Fibroblast of skin of right biceps (primary cell): ENCODE results near the gene IGFBPL1.
"Not testable (repeated sequence)": the region's sequence is repeated elsewhere in the genome, so short reads cannot be mapped to it uniquely, and the experiment has no call there.

Experiments used
- DNase-seq: peaks from one replicate; pipeline ENCODE4 v3.0.0-alpha.2; 2013

The IGFBPL1 gene

DNA sequence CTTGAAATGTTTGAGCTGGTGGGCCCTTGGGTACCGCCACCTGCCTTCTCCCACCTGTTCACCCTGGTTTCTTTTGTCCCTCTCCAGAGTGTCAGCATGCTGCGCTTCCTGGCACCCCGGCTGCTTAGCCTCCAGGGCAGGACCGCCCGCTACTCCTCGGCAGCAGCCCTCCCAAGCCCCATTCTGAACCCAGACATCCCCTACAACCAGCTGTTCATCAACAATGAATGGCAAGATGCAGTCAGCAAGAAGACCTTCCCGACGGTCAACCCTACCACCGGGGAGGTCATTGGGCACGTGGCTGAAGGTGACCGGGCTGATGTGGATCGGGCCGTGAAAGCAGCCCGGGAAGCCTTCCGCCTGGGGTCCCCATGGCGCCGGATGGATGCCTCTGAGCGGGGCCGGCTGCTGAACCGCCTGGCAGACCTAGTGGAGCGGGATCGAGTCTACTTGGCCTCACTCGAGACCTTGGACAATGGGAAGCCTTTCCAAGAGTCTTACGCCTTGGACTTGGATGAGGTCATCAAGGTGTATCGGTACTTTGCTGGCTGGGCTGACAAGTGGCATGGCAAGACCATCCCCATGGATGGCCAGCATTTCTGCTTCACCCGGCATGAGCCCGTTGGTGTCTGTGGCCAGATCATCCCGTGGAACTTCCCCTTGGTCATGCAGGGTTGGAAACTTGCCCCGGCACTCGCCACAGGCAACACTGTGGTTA lies 28.4 kb downstream of the IGFBPL1 start:
- DNase-seq = no peak

DNA sequence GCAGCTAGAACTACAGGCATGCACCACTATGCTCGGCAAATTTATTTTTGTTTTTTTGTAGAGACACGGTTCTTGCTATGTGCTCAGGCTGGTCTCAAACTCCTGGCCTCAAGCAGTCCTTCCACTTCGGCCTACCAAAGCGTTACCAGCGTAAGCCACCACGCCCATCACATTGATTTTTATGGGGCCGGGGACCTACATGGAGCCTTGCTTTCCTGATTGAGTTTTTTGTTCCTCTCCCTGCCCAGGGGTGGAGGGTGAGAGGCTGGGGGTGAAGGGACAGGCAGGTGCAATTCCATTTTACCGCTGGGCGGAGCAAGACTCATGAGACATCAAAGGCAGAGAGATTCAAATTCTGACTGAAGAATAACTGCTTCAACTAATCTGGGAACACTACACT lies 29.8 kb downstream of the IGFBPL1 start:
- no peak for DNase-seq

DNA sequence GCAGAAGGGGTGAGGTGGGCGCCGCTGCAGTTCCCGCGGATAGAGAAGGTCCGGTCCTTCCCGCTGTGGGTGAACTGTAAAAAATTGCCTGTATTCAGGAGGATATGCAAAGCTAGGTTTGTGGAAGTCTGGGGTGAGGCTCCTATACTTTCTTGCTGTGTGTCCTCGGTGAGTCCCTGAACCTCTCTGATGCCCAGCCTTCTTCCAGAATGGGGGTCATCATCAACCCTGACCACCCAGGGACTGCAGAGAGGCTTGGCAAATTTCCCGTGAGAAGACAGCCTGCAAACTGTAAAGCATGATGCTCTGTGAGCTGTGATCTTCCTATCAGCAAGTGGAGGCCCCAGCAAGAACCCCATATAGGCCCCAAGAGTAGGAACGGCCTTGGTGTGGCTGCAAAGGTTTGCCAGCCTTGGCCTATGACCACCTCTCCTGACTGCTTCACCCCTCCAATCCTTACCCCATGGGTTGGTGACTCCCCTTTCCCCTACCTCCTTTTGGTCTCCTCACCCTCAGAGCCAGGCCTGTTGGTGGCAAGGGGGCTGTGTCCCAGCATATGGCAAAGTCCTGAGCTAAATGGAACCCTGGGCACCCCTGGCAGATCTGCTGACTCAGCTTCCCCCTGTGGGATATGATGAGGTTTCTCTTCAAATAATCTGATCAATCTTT lies 31.0 kb downstream of the IGFBPL1 start:
- DNase-seq = no peak

DNA sequence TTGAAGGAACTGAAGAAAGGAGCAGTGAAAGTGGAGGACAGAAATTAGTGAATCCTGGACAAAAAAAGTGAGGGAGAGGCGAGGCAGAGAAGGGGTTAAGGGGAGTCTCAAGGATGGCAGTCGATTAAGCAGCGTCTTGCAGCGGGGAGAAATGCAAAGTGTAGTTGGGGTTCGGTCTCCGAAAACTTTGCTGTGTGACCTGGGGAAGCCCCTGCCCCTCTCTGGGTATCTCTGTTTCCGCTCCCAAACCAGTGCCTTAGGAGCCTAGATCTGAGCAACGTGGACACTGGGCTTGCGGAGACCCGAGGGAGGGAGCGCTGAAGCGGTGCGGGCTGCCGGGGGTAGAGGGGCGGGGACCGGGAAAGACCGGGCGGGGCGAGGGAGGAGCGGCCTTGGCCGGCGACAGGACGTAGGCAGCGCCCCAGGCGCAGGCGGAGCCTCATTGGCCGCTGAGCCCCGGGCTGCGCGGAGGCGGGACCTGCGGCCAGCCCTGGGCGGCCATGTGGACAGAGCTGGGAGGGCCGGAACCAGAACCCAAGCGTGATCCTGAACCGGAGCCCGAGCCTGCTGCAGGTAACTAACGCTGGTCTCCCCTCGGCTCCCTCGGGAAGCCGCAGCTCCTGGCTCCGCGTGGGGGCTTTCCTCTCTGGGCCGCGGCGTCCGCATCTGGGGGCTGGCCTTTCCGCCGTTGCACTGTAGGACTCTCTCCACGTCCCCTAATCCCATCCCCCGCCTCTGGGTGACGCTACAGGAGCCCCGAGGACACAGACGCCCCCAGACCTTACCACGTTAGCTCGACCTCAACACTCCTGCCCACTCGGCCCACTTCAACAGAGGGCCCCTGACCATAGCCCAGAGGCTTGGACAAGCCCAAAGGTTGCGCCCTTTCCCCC lies 31.8 kb downstream of the IGFBPL1 start, which contains the start of gene ALDH1B1:
ALDH1B1 (plus strand) TSS at position 468 of the 893 bp plus-strand sequence. CDS start 3,047 bp downstream, outside the sequence.
- DNase-seq = peak; percentile 84

DNA sequence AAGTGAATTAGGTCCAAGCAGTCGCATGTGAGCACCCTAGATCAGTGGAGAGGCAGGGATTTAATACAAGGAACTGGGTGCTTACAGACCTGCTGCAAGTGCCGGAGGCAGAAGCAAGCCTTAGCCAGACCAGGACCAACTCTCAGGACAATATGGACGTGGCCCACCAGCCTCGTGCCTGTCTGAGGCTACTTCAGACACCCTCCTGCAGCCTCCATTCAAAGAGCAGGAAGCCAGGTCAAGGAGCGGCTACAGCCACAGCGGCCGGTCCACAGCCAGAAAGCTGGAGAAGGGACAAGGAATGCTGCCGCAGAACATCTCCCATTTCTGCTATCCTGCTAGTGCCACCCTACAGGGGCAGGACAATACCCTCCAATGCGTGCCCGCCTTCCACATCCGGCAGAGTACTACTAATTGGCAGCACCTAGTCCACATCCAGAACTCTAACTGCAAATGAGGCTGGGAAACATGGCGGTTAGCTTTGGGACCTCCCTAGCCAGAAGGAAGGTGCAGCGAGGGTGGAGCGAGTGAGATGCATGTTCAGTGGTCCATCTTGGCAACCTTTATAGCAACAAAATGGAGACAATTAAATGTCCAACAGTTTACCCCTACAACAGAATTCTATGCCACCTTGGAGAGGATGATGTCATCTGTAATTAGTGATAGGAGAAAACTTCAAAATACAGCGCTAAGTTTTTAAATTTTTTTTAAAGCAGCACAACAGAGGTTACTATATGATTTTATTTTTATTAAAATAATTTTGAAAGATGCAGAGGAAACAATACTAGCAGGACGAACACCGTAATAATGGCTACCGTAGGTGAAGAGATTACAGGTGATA lies 32.8 kb downstream of the IGFBPL1 start:
- DNase-seq = no peak

DNA sequence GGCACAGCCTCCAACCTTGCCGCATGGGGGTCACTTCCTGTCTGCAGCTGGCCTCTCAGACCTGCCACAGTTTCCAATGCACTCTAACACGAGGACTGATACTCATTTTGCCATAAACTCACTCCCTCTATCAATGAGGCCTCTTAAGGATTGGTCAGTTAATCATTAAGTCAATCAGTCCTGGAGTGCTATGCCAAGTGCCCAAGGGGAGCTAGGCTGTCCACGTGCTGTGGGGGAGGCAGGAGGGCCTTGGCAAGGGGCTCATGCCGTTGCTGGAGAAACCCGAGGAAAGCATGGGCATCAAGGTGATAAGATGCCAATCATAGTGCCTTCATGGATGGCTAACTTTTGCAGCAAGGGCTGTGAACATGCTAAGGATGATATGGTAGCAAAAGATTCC lies 33.4 kb downstream of the IGFBPL1 start:
- no peak for DNase-seq

DNA sequence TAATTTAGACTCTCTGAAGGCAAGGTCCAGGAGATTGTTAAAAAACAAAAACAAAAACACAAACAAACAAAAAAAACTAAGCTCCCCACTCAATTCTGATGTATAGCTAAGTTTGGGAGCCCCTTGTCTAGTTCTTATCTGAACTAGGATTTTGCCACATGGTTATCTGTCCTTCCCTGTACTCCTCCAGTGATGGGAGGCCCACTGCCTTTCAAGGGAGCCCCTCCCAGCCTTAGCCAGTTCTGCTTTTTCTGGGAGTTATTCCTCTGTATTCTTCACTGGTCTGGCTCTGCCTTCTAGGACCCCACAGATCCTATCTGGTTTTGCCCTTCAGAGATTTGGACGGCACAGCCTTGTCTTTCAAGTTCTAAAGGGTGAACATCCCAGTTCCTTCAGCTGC lies 33.8 kb downstream of the IGFBPL1 start:
- no peak for DNase-seq

DNA sequence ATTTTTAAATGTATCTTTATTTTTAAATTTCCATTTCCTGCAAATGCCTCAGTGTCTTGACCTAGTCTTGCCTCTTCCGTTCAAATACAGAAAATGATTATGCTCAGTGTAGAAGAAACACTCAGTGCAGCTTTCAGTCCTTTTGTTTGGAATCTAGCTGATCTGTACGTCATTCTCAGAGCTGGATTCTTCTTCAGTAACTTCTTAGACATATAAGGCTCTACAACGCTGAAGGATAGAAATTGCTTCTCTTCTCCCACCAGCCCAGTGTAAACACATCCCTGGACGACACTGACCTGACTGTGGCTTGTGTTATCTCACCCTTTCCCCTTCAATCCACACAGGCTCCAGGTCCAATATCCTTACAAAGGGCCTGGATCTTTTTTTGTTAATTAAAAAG lies 34.9 kb downstream of the IGFBPL1 start:
- DNase-seq = peak; percentile 23

DNA sequence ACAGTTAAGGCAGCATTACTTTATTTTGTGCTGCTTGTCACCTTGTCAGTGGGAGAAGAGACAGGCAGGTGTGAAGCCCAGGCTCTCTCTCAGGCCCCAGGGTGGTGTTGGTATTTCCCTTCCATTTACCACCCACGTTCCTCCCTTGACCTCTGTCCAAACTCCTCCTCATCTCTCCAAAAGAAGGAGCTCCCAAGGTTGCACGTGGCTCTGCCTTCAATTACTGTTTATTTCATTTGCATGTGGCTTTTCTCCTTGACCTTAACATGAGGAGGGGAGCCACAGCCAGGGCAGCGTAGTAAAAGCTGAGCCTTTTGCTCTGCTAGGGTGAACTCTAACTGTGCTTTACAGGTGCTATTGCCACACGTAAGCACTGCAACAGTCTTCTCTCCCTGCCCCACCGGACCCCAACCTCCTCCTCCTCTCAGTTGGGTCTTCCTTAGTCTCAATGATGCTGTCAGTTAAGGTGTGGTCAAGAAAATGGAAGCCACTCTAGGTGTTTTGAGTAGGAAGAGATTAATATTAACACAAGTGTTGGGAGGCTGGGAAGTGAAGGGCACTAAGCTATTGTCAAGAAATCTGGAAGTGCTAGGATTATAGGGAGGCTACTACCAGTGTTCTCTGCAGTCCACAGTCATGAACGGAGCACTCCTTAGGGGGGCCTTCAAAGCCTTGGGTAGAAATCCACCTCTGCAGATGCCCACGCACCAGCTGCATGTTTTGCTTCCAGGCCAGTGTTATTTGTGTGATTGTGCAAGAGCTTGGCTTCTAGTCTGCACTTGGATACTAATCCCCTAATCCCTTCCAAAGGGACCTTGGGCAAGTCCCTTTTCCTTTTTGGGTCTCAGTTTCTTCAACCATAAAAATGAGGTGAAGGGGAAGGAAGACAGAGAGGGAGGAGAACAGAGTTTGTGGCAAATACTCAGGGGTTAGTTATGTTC lies 35.7 kb downstream of the IGFBPL1 start:
- no peak for DNase-seq

DNA sequence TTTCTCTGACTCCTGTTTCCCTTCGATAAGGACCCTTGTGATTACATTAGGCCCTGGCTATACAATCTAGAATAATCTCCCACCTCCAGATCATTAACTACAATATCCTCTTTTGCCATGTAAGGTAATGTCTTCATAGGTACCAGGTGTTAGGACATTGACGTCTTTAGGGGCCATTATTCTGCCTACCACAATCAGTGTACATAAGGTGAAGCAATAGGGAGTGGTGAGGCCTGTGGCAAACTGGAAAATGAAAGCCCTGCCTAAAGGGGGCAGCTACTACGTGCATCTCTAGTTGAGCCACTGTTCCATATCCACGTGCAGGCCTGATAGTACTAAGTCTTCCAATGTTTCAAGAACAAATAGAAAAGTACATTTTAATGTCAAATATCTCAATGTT lies 36.5 kb downstream of the IGFBPL1 start:
- no peak for DNase-seq

DNA sequence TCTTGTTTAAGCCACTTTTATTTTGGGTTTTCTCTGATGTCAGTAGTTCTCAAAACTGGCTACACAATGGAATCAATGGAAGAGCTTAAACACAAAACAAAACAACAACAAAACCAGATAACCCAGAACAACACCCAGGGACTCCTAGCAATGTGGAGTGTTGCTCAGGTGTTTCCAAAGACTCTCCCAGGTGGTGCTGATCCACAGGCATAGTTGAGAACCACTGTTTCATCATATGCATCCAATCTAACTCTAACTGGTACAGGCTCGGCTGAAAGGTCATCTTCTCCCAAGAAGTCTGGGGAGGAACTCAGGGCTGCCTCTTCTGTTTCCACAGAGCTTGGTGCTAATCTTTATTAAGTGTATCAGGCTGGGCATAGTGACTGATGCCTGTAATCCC lies 37.2 kb downstream of the IGFBPL1 start:
- no peak for DNase-seq

DNA sequence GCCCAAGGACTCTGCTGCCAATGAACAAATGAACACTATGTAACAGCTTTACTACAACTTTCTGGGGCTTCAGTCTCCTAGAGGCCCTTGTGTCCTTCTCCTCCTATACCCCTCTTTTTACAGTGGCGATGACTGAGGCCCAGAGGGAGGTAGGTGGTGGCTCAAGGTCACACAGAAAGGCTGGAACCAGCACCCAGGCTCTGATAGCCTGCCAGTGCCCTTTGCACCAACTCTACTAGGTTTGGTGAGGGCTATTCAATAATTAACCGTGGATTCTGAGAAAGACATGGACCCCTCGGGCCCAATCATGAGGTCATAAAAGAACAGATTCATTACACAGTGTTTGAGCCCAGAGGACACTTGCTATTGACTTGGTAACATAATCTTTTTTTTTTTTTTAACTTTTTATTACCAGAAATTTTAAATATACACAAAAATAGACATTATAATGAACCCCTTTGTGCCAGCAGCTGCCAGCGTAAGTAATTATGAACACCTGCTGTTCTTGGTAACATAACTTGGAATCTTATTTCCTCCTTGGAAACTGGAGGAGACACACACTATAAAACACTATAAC lies 37.8 kb downstream of the IGFBPL1 start:
- DNase-seq = no peak

DNA sequence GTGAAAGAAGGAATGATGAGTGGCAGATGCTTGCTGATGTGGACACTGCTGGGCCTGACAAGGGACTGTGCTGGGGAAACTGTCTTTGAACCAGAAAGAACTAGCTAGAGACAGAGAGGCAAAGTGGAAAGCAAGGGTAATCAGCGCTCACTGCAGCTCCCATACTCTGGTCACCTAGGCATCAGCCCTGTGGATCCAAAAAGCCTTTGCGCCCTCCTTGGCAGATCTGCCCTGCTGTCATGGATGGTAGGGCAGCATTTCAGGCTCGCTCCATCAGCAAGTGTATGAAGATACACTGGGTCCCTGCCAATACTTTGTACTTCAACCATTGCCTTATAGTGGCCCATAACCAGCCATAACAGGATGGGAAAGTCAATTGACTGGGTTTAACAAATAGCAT lies 38.4 kb downstream of the IGFBPL1 start:
- DNase-seq = no peak

DNA sequence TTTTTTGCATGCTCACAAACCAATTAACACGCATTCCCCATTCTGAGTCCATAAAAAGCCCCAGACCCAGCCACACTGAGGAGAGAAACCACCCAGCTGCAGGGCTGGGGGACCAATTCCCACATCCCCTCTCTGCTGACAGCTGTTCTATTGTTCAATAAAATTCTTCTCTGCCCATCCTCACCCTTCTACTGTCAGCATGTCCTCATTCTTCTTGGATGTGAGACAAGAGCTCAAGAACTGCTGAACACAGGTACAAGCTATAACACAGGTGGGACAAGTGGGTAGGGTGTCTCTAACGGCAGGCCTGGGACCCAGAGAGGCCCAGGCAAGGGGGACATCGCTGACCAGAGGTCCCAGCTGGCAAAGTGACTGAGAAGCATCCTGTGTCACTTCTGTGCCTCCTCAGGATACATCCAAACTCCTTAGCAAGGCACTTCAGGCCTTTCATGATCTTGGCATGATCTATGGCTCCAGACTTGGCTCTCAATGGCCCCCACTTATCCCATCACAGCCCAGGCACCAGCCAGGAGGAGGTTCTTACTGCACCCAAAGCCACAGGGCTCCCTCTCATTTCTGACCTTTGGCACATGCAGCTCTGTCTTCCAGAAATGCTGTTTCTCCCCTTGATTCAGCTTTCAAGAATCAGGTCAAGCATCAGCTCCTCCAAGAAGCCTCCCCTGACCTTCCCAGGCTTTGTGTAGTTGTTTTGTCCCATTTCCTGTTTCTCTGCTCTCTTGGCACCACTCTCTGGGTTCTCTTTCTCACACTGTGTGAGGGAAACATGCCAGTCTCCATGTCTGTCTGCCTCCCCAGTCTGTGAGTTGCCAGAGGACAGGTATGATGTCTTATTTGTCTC lies 39.0 kb downstream of the IGFBPL1 start:
- no peak for DNase-seq

DNA sequence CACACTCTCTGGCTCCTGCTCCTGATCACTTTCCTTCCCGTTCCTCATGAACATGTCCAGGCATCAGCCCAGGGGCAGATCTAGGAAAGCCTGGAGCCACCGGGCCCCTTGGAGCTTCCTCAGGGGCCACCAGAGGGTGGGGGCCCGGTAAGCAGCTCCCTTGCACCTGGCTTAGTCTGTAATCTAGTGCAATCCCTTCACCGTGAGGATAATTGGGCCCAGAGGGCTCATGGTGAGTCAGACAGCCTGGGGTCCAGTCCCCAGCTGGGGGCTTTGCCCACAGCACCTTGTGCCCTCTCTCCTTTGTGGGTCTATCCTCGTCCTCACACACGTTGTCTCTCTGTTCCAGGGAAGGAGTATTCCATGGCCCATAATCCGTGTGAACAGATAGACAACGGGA lies 42.1 kb downstream of the IGFBPL1 start:
- no peak for DNase-seq

DNA sequence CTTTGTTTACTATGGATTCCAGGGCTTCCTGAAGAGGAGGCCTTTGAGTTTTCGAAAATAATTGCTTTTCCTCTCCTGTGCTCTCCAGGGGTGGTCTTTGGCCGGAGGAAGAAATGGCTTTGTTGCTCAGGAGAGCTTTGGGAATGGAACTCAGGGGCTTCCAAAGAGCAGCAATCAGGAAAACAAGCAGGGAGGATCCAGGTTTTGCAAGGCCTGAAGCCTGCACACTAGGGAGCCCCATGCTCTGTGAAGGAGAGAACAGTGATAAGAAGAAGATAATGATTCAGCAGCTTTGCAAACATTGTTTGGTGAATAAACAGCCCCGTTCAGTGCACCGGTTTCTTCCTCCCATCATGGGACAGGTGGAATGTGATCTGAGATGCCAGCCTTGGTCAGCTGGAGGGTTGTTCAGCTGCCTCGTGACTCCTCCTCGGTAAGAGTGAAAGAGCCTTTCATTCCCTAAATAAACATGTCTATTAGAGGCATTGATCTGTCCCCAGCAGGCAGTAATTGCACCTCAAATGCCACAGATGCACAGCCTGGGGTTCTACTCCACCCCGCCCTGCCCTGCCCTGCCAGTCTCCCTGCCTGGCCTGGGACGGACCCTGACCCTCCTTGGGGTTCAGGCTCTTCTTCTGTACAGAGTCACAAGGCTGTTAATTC lies 43.3 kb downstream of the IGFBPL1 start:
- DNase-seq = no peak

DNA sequence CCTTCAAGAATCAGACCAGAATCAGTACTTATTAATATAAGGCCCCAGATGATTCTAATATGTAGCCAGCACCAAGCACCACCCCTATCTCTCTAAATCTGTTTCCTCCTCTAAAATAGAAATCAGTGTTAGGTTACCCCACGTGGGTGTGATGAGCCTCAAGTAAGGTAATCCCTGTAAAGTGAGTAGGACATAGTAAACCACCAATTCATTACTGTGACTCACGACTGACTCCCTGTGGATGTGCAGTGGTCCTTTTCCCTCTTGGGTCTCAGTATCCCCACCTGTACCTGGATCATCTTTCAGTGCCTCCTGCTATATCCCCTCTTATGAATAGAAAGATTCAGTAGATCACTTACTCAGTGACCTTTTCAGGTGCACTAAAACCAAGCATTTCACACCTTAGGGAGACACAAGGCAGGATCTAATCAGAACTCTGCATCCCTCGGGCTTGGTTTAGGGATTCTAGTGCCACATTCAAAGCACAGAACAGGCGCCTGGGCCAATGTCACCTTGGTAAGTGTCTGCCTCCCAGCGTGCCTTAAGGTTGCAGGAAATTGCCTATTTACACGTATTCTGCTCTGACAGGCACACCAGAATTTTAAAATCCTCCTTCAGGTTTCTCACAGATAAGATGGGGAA lies 43.9 kb downstream of the IGFBPL1 start:
- peak; percentile 26 for DNase-seq

DNA sequence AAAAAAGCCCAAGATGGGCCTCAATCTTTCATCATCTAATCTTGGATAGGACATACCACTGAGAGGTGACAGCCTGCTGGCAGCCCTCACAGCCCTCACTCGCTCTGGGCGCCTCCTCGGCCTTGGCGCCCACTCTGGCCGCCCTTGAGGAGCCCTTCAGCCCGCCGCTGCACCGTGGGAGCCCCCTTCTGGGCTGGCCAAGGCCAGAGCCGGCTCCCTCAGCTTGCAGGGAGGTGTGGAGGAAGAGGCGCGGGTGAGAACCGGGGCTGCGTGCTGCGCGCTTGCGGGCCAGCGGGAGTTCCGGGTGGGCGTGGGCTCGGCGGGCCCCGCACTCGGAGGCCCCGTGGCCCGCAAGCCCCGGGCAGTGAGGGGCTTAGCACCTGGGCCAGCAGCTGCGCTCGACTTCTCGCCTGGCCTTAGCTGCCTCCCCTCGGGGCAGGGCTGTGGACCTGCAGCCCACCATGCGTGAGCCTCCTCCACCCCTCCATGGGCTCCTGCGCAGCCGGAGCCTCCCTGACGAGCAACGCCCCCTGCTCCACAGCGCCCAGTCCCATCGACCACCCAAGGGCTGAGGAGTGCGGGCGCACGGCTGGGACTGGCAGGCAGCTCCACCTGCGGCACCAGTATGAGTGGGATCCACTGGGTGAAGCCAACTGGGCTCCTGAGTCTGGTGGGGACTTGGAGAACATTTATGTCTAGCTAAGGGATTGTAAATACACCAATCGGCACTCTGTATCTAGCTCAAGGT lies 46.7 kb downstream of the IGFBPL1 start:
- not testable (repeated sequence) for DNase-seq
